ENCODE results near the gene MMP20.

Gene MMP20

GRCh38 chr11:102614031-102614430, 11.1 kb downstream of the MMP20 start:
- Histone ChIP-seq H3K4me1 (ENCODE audit: control insufficient read depth, insufficient read depth, low read length) (no peaks in the 10 kb centered on the region; the same call in 1 of the 2 replicates), H3K9me3 (ENCODE audit: control insufficient read depth, insufficient read depth, low read depth, low read length) (no peaks in the 10 kb centered on the region), H3K36me3 (ENCODE audit: control insufficient read depth in 2 of 2, insufficient read depth in 1 of 2, low read length in 2 of 2) (no peaks in the 10 kb centered on the region), H3K4me3 (ENCODE audit: low read depth, low read length) (no peak overlapping the region), H3K27ac (ENCODE audit: extremely low read depth, low read depth, low read length) (no peak overlapping the region)
- TF ChIP-seq ZNF157 (tag by site-specific recombination; IDR thresholded peaks at IDR 0.05) (no peak), ATF2 (tag by site-specific recombination; IDR thresholded peaks at IDR 0.05; ENCODE audit: low read depth) (no peak), ZNF692 (tag by site-specific recombination; IDR thresholded peaks at IDR 0.05) (no peak)
- CTCF ChIA-PET, result interaction anchor here (0.8 to 3.4 kb wide), 21 partner anchors 8 to 439 kb away, joined by 3 to 43 read pairs (median 8); no protein-coding TSS in a partner anchor
- POLR2A ChIA-PET, result no interaction called here

GRCh38 chr11:102613450-102613849, 11.7 kb downstream of the MMP20 start:
- ChIA-PET POLR2A (interaction anchor here (1.4 kb wide), 1 partner anchor 272 kb away, joined by 5 read pairs; no protein-coding TSS in a partner anchor), CTCF (interaction anchor here (0.7 to 3.4 kb wide), 29 partner anchors 8 to 439 kb away, joined by 3 to 43 read pairs (median 6); no protein-coding TSS in a partner anchor)
- Histone ChIP-seq H3K4me3 (ENCODE audit: low read depth, low read length) (no peak overlapping the region), H3K36me3 (ENCODE audit: control insufficient read depth in 2 of 2, insufficient read depth in 1 of 2, low read length in 2 of 2) (no peaks in the 10 kb centered on the region), H3K27ac (ENCODE audit: extremely low read depth, low read depth, low read length) (no peak overlapping the region), H3K4me1 (ENCODE audit: control insufficient read depth, insufficient read depth, low read length) (no peaks in the 10 kb centered on the region; the same call in 1 of the 2 replicates), H3K9me3 (ENCODE audit: control insufficient read depth, insufficient read depth, low read depth, low read length) (no peaks in the 10 kb centered on the region)
- TF ChIP-seq ZNF707 (tag by site-specific recombination; IDR thresholded peaks at IDR 0.05), result no peak
- no peak for TF ChIP-seq ZNF26 (tag by site-specific recombination; IDR thresholded peaks at IDR 0.05)

GRCh38 chr11:102611291-102611690, 13.8 kb downstream of the MMP20 start:
- Histone ChIP-seq H3K4me1 (ENCODE audit: control insufficient read depth, insufficient read depth, low read length) (no peaks in the 10 kb centered on the region), H3K9me3 (ENCODE audit: control insufficient read depth, insufficient read depth, low read depth, low read length) (no peaks in the 10 kb centered on the region), H3K36me3 (ENCODE audit: control insufficient read depth in 2 of 2, insufficient read depth in 1 of 2, low read length in 2 of 2) (no peaks in the 10 kb centered on the region), H3K27ac (ENCODE audit: extremely low read depth, low read depth, low read length) (no peak overlapping the region), H3K4me3 (ENCODE audit: low read depth, low read length) (no peak overlapping the region)
- ChIA-PET CTCF (interaction anchor here (0.6 to 3.4 kb wide), 5 partner anchors 30 to 317 kb away, joined by 3 to 24 read pairs (median 6); no protein-coding TSS in a partner anchor), POLR2A (interaction anchor here (1.3 kb wide), 1 partner anchor 270 kb away, joined by 3 read pairs; no protein-coding TSS in a partner anchor)
- TF ChIP-seq ZIC2 (tag by site-specific recombination; IDR thresholded peaks at IDR 0.05) (no peak), SP7 (tag by site-specific recombination; IDR thresholded peaks at IDR 0.05) (no peak), ZNF184 (tag by site-specific recombination; IDR thresholded peaks at IDR 0.05) (no peak), ZNF146 (tag by site-specific recombination; IDR thresholded peaks at IDR 0.05) (no peak), ZNF24 (tag by site-specific recombination; IDR thresholded peaks at IDR 0.05) (no peak), MZF1 (tag by site-specific recombination; IDR thresholded peaks at IDR 0.05; ENCODE audit: borderline replicate concordance) (no peak), ZNF280C (tag by site-specific recombination; IDR thresholded peaks at IDR 0.05) (no peak), ZNF121 (tag by site-specific recombination; IDR thresholded peaks at IDR 0.05) (no peak), EGR2 (tag by site-specific recombination; IDR thresholded peaks at IDR 0.05; ENCODE audit: low read depth) (no peak), ZNF140 (tag by site-specific recombination; IDR thresholded peaks at IDR 0.05) (no peak), ZNF791 (tag by site-specific recombination; IDR thresholded peaks at IDR 0.05) (no peak), ZNF138 (tag by site-specific recombination; IDR thresholded peaks at IDR 0.05; ENCODE audit: borderline replicate concordance) (no peak), ELK4 (IDR thresholded peaks at IDR 0.05; ENCODE audit: borderline replicate concordance, low read depth, low read length) (no peak), ZNF626 (tag by site-specific recombination; IDR thresholded peaks at IDR 0.05) (no peak), MYNN (tag by site-specific recombination; IDR thresholded peaks at IDR 0.05; ENCODE audit: borderline replicate concordance) (no peak), PRDM4 (tag by site-specific recombination; IDR thresholded peaks at IDR 0.05) (no peak)

Measured in HEK293 (cell line).